Astrocyte (in vitro differentiated cells and primary cell): ENCODE measurements around the gene HDX.

Experiments
- EZH2 ChIP-seq: IDR thresholded peaks from 2 replicates; pipeline ENCODE4 v1.6.1; 2012; ENCODE audit warnings: mild to moderate bottlenecking, low read length, inconsistent platforms; ENCODE audit not compliant: insufficient read depth
- TF ChIP-seq, protein P1 (sequence below): IDR thresholded peaks from 2 replicates; pipeline ENCODE4 v1.5.1; 2011; ENCODE audit warnings: low read depth, mild to moderate bottlenecking, inconsistent platforms, low read length, moderate library complexity; ENCODE audit not compliant: insufficient read depth

- TF ChIP-seq, protein P1, sequence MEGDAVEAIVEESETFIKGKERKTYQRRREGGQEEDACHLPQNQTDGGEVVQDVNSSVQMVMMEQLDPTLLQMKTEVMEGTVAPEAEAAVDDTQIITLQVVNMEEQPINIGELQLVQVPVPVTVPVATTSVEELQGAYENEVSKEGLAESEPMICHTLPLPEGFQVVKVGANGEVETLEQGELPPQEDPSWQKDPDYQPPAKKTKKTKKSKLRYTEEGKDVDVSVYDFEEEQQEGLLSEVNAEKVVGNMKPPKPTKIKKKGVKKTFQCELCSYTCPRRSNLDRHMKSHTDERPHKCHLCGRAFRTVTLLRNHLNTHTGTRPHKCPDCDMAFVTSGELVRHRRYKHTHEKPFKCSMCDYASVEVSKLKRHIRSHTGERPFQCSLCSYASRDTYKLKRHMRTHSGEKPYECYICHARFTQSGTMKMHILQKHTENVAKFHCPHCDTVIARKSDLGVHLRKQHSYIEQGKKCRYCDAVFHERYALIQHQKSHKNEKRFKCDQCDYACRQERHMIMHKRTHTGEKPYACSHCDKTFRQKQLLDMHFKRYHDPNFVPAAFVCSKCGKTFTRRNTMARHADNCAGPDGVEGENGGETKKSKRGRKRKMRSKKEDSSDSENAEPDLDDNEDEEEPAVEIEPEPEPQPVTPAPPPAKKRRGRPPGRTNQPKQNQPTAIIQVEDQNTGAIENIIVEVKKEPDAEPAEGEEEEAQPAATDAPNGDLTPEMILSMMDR: no peak
- no peak for TF ChIP-seq EZH2
Measured at GRCh38 chrX:84469226-84469625, 33.0 kb downstream of the HDX start.
